A172 (cell line): ENCODE results near the gene ITGA2B. TPM values are rescaled to one million over a fixed set of nuclear protein-coding genes. Genes with fewer than 3 reads are reported as not detected.
A peak's percentile ranks its signal among the peaks of the same experiment; 100 is the strongest.
"Not testable (repeated sequence)": the region's sequence is repeated elsewhere in the genome, so short reads cannot be mapped to it uniquely, and the experiment has no call there.

Experiments used
- DNase-seq: peaks from one replicate; pipeline ENCODE4 v3.0.0-alpha.2; 2015; ENCODE audit warnings: low spot score
- total RNA-seq: library from RNA; depleted of rRNA; stranded (reverse); fragments of >200 nt; shearing (Covaris generic); gene quantifications from 2 replicates; pipeline ENCODE4 v1.2.3, GENCODE V29; 2014

The ITGA2B gene
- total RNA-seq, 1 experiment from 2014 or later = 0.05 TPM

DNA sequence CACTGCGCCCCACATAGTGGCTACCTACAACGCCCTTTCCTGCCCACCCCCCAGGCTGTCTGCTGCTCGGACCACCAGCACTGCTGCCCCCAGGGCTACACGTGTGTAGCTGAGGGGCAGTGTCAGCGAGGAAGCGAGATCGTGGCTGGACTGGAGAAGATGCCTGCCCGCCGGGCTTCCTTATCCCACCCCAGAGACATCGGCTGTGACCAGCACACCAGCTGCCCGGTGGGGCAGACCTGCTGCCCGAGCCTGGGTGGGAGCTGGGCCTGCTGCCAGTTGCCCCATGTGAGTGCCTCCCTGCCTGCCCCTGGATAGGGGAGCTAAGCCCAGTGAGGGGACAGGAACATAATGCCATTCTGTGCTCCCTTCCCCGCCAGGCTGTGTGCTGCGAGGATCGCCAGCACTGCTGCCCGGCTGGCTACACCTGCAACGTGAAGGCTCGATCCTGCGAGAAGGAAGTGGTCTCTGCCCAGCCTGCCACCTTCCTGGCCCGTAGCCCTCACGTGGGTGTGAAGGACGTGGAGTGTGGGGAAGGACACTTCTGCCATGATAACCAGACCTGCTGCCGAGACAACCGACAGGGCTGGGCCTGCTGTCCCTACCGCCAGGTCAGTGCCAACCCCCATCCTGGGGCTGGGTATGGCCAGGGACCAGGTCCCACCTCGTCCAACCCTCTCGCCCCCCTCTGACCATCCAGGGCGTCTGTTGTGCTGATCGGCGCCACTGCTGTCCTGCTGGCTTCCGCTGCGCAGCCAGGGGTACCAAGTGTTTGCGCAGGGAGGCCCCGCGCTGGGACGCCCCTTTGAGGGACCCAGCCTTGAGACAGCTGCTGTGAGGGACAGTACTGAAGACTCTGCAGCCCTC, 37.3 kb downstream of the ITGA2B start:
- no peak for DNase-seq

GRCh38 chr17:44351464-44351863, 38.0 kb downstream of the ITGA2B start:
- no peak for DNase-seq

DNA sequence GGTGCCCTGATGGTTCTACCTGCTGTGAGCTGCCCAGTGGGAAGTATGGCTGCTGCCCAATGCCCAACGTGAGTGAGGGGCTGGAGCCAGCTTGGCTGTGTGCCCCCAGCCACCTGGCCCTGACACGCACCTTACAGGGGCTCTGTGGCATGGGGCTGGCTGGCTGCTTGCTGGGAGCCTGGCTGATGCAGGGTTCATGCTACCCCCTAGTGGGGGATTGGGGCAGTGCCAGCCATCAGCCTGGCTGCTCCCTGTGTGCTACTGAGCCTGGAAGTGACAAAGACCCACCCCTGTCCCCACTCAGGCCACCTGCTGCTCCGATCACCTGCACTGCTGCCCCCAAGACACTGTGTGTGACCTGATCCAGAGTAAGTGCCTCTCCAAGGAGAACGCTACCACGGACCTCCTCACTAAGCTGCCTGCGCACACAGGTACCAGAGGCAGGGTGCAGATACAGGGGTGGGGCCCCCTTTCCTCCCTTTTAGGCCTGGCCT, 38.7 kb downstream of the ITGA2B start:
- DNase-seq = peak; percentile 45

- no peak for DNase-seq
Measured at GRCh38 chr17:44349553-44350070, 39.8 kb downstream of the ITGA2B start.

GRCh38 chr17:44348988-44349364, 40.5 kb downstream of the ITGA2B start:
- no peak for DNase-seq

DNA sequence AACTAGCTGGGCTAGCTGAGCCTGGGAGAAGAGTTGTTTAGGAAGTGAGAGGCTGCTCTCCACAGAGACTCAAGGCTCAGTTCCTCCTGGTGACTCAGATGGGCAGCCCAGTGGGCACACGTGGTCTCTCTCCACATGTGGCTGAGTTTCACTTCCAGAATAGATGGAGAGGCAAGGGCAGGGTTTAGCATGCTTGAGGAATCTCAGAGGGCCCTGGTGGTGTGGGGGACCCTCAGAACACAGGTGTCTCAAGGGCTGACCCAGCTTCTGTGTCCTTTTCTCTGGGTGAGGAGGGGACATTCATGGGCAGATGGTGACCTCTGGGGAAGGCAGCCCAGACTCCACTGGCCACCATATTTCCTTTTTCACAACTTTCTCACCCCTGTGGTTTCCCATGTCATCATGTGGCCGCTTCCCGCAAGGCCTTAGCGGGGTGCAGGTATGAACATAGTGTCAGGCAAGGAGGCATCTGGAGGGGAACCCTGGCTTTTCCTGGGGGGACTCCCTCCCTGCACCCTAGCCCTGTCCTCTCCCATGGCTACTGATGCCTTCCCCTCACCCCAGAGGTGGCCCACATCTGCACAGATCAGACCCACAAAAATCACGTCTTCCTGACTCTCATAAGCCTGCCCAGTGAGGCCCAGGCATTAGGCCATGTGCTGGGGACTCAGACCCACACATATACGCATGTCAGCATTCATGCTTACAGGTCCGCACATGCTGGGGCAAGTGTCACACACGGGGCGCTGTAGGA, 41.0 kb downstream of the ITGA2B start:
- DNase-seq = peak; percentile 60

DNA sequence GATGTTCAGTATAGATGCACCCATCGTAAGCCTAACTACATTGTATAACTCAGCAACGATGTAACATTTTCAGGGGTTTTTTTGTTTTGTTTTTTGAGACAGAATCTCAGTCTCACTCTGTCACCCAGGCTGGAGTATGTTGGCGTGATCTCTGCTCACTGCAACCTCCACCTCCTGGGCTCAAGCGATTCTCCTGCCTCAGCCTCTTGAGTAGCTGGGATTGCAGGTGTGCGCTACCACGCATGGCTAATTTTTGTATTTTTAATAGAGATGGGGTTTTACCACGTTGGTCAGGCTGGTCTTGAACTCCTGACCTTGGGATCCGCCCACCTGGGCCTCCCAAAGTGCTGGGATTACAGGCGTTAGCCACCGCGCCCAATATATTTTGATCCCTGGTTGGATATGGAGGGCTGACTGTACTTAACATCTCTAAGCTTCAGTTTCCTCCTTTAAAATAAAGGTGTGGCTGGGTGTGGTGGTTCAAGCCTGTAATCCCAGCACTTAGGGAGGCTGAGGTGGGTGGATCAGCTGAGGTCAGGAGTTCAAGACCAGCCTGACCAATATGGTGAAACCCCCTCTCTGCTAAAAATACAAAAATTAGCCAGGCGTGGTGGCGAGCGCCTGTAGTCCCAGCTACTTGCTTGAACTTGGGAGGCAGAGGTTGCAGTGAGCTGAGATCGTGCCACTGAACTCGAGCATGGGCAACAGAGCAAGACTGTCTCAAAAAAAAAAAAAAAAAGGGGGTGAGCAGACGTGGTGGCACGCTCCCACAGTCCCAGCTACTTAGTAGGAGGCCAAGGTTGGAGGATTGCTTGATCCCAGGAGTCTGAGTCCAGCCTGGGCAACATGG, 42.0 kb downstream of the ITGA2B start:
- DNase-seq = not testable (repeated sequence)

DNA sequence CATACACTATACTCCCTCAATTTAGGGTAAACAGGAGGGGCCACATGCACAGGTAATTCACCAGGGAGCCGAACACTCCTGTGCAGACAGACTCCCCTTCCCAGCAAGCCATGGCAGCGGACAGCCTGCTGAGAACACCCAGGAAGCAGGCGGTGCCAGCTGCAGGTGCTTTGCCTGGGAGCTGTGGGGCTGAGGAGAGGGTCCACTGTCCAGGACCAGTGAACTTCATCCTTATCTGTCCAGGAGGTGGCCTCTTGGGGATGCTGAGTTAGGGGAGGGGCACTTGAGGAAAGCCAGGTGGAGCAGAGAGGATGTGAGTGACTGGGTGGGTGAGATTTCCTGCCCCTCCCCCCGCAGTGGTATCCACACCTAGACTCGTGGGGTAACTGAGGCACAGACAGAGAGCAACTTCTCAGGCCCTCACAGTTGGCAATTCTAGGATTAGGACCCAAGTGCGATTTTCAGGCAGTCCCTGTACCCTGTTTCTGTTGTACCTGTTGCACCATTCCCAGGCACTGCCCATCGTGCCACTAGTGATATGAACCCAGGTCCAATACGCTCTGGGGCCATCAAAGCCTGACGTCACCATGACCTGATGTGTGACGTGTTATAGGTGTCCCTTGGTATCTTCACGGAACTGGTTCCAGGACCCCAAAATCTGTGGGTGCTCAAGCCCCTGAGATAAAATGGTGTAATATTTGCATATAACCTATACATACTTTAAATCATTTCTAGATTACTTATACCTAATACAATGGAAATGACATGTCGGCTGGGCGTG, 43.2 kb downstream of the ITGA2B start:
- no peak for DNase-seq

DNA sequence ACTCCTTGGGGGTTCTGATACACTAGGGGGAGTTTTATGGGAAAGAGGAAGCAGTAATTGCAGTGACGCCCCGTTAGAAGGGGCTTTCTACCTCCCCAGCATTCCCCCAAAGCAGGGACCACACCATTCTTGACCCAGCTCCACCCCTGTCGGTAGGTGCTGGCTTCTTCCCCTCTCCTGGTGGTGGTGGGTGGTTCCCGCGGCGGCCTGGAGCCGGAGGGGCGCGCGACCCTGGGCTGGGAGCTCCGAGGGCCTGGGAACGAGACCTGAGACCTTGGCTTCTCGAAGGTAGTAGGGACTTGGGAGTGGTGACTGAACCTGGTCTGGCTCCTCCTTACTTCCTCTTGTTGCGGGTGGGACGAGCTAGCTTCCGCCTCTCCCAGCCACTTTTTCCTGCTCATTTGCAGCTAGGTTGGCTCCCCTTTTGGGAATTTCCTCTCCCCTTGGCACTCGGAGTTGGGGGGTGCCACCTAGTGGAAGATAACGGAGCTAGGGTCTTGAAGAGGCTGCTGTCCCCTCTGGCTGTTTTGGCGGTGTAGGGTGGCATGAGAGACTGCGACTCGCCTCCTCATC, 43.9 kb downstream of the ITGA2B start:
- peak; percentile 74 for DNase-seq

- DNase-seq = peak; percentile 99
Measured at GRCh38 chr17:44344939-44345453, 44.5 kb downstream of the ITGA2B start, which contains the start of gene GRN. Gene GRN, plus strand, starts transcription at chr17:44345302. Its CDS starts 3,863 bp downstream, at chr17:44349165.

- no peak for DNase-seq
Measured at GRCh38 chr17:44343510-44344209, 45.8 kb downstream of the ITGA2B start.

DNA sequence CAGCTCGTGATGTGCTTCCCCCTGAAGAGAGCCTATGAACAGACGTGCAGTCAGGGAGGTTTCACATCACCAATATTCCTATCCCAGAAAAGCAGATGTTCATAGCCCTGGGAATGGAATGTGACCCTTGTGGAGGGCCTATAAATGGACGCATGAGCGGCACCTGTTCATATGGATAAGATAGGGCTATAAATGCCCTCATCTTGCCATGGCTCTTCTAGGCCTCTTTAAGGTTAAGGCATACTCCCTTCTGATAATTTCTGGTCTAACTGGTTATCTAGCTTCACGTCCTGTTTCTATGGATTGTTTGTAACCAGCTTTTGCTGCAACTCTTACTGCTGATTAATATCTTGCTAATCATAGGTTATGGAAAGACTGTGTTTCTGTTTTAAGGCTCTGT, 48.9 kb downstream of the ITGA2B start:
- DNase-seq = not testable (repeated sequence)

GRCh38 chr17:44338702-44339101, 50.7 kb downstream of the ITGA2B start:
- peak; percentile 70 for DNase-seq

- DNase-seq = no peak
Measured at GRCh38 chr17:44335968-44336367, 53.5 kb downstream of the ITGA2B start.

DNA sequence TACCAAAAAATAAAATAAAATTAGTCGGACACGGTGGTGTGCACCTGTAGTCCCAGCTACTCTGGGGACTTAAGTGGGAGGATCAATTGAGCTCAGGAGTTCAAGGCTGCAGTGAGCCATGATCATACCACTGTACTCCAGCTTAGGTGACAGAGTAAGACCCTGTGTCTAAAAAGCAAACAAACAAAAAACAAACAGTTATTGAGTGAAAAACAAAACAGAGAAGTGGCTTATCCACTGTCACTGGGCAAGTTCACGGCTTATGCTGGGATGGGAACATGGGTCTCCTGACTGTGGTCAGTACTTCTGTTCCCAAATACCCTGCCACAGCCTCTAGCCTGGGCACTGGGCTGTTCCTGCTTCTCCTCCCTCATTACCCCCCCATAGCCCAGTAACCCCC, 53.9 kb downstream of the ITGA2B start:
- no peak for DNase-seq

- no peak for DNase-seq
Measured at GRCh38 chr17:44334727-44335126, 54.7 kb downstream of the ITGA2B start.

DNA sequence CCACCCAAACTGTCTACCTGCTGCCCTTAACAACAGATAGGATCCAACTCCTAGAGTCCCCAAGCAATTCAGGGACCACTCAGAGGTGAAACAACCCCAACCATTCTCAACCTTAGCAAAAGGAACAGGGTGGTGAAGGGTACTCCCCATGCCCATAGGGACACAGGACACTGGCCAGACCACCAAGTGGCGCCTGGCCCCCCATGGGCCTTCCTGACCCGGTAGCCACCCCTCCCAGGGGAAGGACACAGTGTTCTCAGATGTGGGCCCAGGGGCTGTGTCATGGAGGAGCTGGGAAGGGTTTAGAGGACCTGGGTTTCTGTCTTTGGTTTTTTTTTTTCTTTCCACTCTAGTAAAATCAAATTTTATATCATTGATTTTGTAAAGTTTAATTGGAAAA, 55.1 kb downstream of the ITGA2B start:
- DNase-seq = no peak

- no peak for DNase-seq
Measured at GRCh38 chr17:44333371-44333770, 56.1 kb downstream of the ITGA2B start.

GRCh38 chr17:44331249-44331760, 58.1 kb downstream of the ITGA2B start:
- peak; percentile 80 for DNase-seq
